ENCODE data around the gene AZI2. TPM values are rescaled to one million over a fixed set of nuclear protein-coding genes. Genes with fewer than 3 reads are reported as not detected.

Gene AZI2
- total and polyA plus RNA-seq, 4 donors: 17.1 to 30.4 (median 22.2) TPM

GRCh38 chr3:28290863-28291300 lies 57.7 kb downstream of the AZI2 start:
- Histone ChIP-seq H3K27me3 (ENCODE audit: control insufficient read depth in 4 of 4, insufficient read depth in 4 of 4, low read length in 3 of 4) (no peaks in the 10 kb centered on the region), H3K36me3 (ENCODE audit: control insufficient read depth in 4 of 4, insufficient read depth in 3 of 4, low read depth in 1 of 4, low read length in 3 of 4) (no peaks in the 10 kb centered on the region), H3K9ac (ENCODE audit: low read depth in 1 of 2, low read length in 2 of 2) (no peak overlapping the region), H3K4me3 (ENCODE audit: low read depth in 1 of 3, low read length in 3 of 3) (no peak overlapping the region), H3K4me1 (ENCODE audit: control insufficient read depth in 4 of 4, insufficient read depth in 4 of 4, low read length in 3 of 4) (peaks cover 0 to 5% (median 1%) of the 10 kb centered on the region in 4 donors), H3K27ac (ENCODE audit: low read depth in 1 of 2, low read length in 2 of 2) (no peak overlapping the region), H3K9me3 (ENCODE audit: control insufficient read depth in 4 of 4, low read length in 3 of 4) (no peaks in the 10 kb centered on the region)
- WGBS: 97% methylated on average over 1 of the region's 1 CpG
- DNase-seq (ENCODE audit: low spot score): no peak
- TF ChIP-seq SP1 (IDR thresholded peaks at IDR 0.05) (no peak), TAF1 (conservative IDR thresholded peaks at IDR 0.05) (no peak), FOXA2 (IDR thresholded peaks at IDR 0.05) (no peak), CTCF (IDR thresholded peaks at IDR 0.05; ENCODE audit: low read depth, low read length, missing input control) (no peak), NR2F2 (IDR thresholded peaks at IDR 0.05) (no peak), JUND (IDR thresholded peaks at IDR 0.05) (no peak)
- TF ChIP-seq, protein P1, sequence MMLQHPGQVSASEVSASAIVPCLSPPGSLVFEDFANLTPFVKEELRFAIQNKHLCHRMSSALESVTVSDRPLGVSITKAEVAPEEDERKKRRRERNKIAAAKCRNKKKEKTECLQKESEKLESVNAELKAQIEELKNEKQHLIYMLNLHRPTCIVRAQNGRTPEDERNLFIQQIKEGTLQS (IDR thresholded peaks at IDR 0.05): no peak

DNA sequence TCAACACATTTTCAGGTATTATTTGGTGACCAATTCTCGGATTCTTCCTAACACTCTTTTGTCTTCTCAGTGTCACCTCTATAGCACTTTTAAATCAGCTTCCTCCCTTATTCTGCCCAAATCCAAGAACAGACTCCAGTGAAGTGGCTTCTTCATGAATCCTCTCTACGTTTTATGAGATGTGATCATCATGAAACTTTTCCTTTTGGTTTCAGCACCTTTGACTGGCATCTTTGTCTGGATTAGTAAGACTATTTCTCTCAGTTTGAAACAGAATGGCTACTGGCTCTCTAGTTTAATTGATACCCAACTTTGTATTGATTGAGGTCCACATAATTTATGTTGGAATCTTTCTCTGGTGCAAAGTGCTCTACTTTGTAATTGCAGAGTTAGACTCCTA lies 61.6 kb downstream of the AZI2 start:
- peaks cover 0 to 5% (median 1%) of the 10 kb centered on the region in 4 donors for H3K4me1 ChIP-seq (ENCODE audit: control insufficient read depth in 4 of 4, insufficient read depth in 4 of 4, low read length in 3 of 4)
- H3K9me3 ChIP-seq (ENCODE audit: control insufficient read depth in 4 of 4, low read length in 3 of 4): no peaks in the 10 kb centered on the region
- WGBS: 78% methylated on average over 2 of the region's 2 CpGs
- no peak overlapping the region for H3K27ac ChIP-seq (ENCODE audit: low read depth in 1 of 2, low read length in 2 of 2)
- TF ChIP-seq REST (IDR thresholded peaks at IDR 0.05) (peak; percentile 10), HNF4A (conservative IDR thresholded peaks at IDR 0.05) (no peak), TAF1 (conservative IDR thresholded peaks at IDR 0.05) (no peak)
- H3K4me3 ChIP-seq (ENCODE audit: low read depth in 1 of 3, low read length in 3 of 3): no peak overlapping the region
- H3K9ac ChIP-seq (ENCODE audit: low read depth in 1 of 2, low read length in 2 of 2): no peak overlapping the region
- H3K27me3 ChIP-seq (ENCODE audit: control insufficient read depth in 4 of 4, insufficient read depth in 4 of 4, low read length in 3 of 4): no peaks in the 10 kb centered on the region
- no peaks in the 10 kb centered on the region for H3K36me3 ChIP-seq (ENCODE audit: control insufficient read depth in 4 of 4, insufficient read depth in 3 of 4, low read depth in 1 of 4, low read length in 3 of 4)
- no peak for DNase-seq (ENCODE audit: low spot score)

DNA sequence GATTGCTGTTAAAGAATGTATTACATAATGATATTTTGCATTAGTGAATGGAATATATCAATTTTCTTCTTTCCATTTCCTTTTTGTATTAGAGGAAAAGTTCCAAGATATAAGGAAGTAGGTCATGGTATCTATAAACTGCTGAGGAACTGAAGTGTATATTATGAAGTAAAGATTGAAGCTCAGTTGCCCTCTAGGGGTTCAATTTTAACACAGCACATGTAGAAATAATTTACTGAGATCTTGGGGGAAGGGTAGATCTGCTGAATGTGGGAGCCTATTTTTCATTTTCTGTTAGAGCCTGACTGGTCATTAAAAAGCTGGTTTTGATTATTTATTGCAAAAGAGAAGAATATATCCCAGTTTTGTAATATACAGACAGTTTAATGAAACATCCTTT lies 62.0 kb downstream of the AZI2 start:
- no peaks in the 10 kb centered on the region for H3K9me3 ChIP-seq (ENCODE audit: control insufficient read depth in 4 of 4, low read length in 3 of 4)
- no peak overlapping the region for H3K27ac ChIP-seq (ENCODE audit: low read depth in 1 of 2, low read length in 2 of 2)
- no peak overlapping the region for H3K9ac ChIP-seq (ENCODE audit: low read depth in 1 of 2, low read length in 2 of 2)
- H3K27me3 ChIP-seq (ENCODE audit: control insufficient read depth in 4 of 4, insufficient read depth in 4 of 4, low read length in 3 of 4): no peaks in the 10 kb centered on the region
- H3K36me3 ChIP-seq (ENCODE audit: control insufficient read depth in 4 of 4, insufficient read depth in 3 of 4, low read depth in 1 of 4, low read length in 3 of 4): no peaks in the 10 kb centered on the region
- H3K4me3 ChIP-seq (ENCODE audit: low read depth in 1 of 3, low read length in 3 of 3): no peak overlapping the region
- TF ChIP-seq YY1 (IDR thresholded peaks at IDR 0.05): no peak
- TF ChIP-seq EGR1 (IDR thresholded peaks at IDR 0.05; ENCODE audit: low read depth in 2 of 2): no peak
- TF ChIP-seq, protein P1 (IDR thresholded peaks at IDR 0.05): no peak
- TF ChIP-seq FOXA1 (IDR thresholded peaks at IDR 0.05): no peak
- TF ChIP-seq CTCF (IDR thresholded peaks at IDR 0.05; ENCODE audit: low read depth, low read length, missing input control): peak; percentile 66
- no peak for TF ChIP-seq JUND (IDR thresholded peaks at IDR 0.05)
- TF ChIP-seq RAD21 (IDR thresholded peaks at IDR 0.05): peak; percentile 84 to 87
- no peak for TF ChIP-seq REST (IDR thresholded peaks at IDR 0.05)
- no peak for DNase-seq (ENCODE audit: low spot score)
- peaks cover 0 to 5% (median 1%) of the 10 kb centered on the region in 4 donors for H3K4me1 ChIP-seq (ENCODE audit: control insufficient read depth in 4 of 4, insufficient read depth in 4 of 4, low read length in 3 of 4)
